Measurements from ENCODE around the gene LGALS3BP.

The LGALS3BP gene

GRCh38 chr17:78999056-78999768, 19.5 kb upstream of the LGALS3BP start:
- no peak for DNase-seq (ENCODE audit: low read depth in 2 of 2)

GRCh38 chr17:78998311-78999055, 18.8 kb upstream of the LGALS3BP start:
- DNase-seq (ENCODE audit: low read depth in 2 of 2): no peak

GRCh38 chr17:78997881-78998280, 18.2 kb upstream of the LGALS3BP start:
- DNase-seq (ENCODE audit: low read depth in 2 of 2): no peak

- no peak for DNase-seq (ENCODE audit: low read depth in 2 of 2)
These were observed 17.6 kb upstream of the LGALS3BP start for GRCh38 chr17:78997231-78997741.

GRCh38 chr17:78996781-78997201, 17.1 kb upstream of the LGALS3BP start:
- no peak for DNase-seq (ENCODE audit: low read depth in 2 of 2)

- DNase-seq (ENCODE audit: low read depth in 2 of 2): no peak
These were observed 16.2 kb upstream of the LGALS3BP start for GRCh38 chr17:78995761-78996451.

- no peak for DNase-seq (ENCODE audit: low read depth in 2 of 2)
These were observed 15.5 kb upstream of the LGALS3BP start for GRCh38 chr17:78995022-78995760.

- no peak for DNase-seq (ENCODE audit: low read depth in 2 of 2)
These were observed 14.4 kb upstream of the LGALS3BP start for GRCh38 chr17:78993981-78994671.

- peak; percentile 34 to 59 for DNase-seq (ENCODE audit: low read depth in 2 of 2)
These were observed 13.7 kb upstream of the LGALS3BP start for GRCh38 chr17:78993241-78993956.

GRCh38 chr17:78992542-78993212, 13.0 kb upstream of the LGALS3BP start:
- DNase-seq (ENCODE audit: low read depth in 2 of 2): no peak

GRCh38 chr17:78991906-78992532, 12.3 kb upstream of the LGALS3BP start:
- no peak for DNase-seq (ENCODE audit: low read depth in 2 of 2)

- DNase-seq (ENCODE audit: low read depth in 2 of 2): no peak
These were observed 11.5 kb upstream of the LGALS3BP start for GRCh38 chr17:78991017-78991738.

GRCh38 chr17:78990349-78991016, 10.8 kb upstream of the LGALS3BP start:
- no peak for DNase-seq (ENCODE audit: low read depth in 2 of 2)

- DNase-seq (ENCODE audit: low read depth in 2 of 2): no peak
These were observed 8.4 kb upstream of the LGALS3BP start for GRCh38 chr17:78988152-78988551.

GRCh38 chr17:78986649-78987328, 7.1 kb upstream of the LGALS3BP start:
- DNase-seq (ENCODE audit: low read depth in 2 of 2): no peak

GRCh38 chr17:78986048-78986648, 6.4 kb upstream of the LGALS3BP start:
- no peak for DNase-seq (ENCODE audit: low read depth in 2 of 2)

GRCh38 chr17:78985395-78985794, 5.7 kb upstream of the LGALS3BP start:
- DNase-seq (ENCODE audit: low read depth in 2 of 2): no peak
